ENCODE results near the gene SNF8. TPM values are rescaled to one million over a fixed set of nuclear protein-coding genes. Genes with fewer than 3 reads are reported as not detected.

The SNF8 gene
- total and polyA plus RNA-seq, 2 of the 4 experiments (the other 2 are of a cell fraction) = 171 to 181 TPM

GRCh38 chr17:48929812-48930165 lies 14.9 kb downstream of the SNF8 start:
- Histone ChIP-seq H3K9ac (ENCODE audit: low read depth, low read length) (no peak overlapping the region), H3K23ac (ENCODE audit: low read depth, low read length) (no peak overlapping the region), H4K8ac (ENCODE audit: low read depth in 2 of 2, low read length in 2 of 2) (no peak overlapping the region), H4K91ac (ENCODE audit: insufficient read depth, low read depth, low read length) (no peak overlapping the region), H2BK20ac (ENCODE audit: low read depth, low read length) (no peak overlapping the region), H3K9me1 (ENCODE audit: insufficient read depth, low read length) (peaks cover 13% of the 10 kb centered on the region), H2BK120ac (ENCODE audit: low read depth, low read length) (no peak overlapping the region), H3K4ac (ENCODE audit: low read depth, low read length) (no peak overlapping the region), H3K18ac (ENCODE audit: low read depth, low read length) (no peak overlapping the region), H3K36me3 (ENCODE audit: control insufficient read depth, insufficient read depth, low read length) (peaks cover 73% of the 10 kb centered on the region), H2BK15ac (ENCODE audit: low read depth, low read length) (no peak overlapping the region), H3K27me3 (ENCODE audit: control insufficient read depth, insufficient read depth, low read length) (no peaks in the 10 kb centered on the region), H2AK9ac (replicated peaks; ENCODE audit: low read depth, low read length, poor library complexity) (no peak overlapping the region), H4K5ac (ENCODE audit: low read depth, low read length) (no peak overlapping the region), H2AK5ac (ENCODE audit: low read depth, low read length) (no peak overlapping the region), H3K56ac (ENCODE audit: extremely low read depth, insufficient read depth, low read length) (no peak overlapping the region), H3K4me3 (ENCODE audit: insufficient read depth, low read depth, low read length) (no peak overlapping the region), H2BK5ac (ENCODE audit: low read depth, low read length, poor library complexity, severe bottlenecking) (no peak overlapping the region), H3K27ac (ENCODE audit: insufficient read depth, low read length) (no peak overlapping the region), H2AFZ (replicated peaks; ENCODE audit: low read length, poor library complexity) (no peak overlapping the region), H3K79me1 (ENCODE audit: low read depth in 1 of 2, low read length in 2 of 2) (peaks cover 21 to 54% of the 10 kb centered on the region in 2 experiments; a peak in 3 of 4 replicates), H3K14ac (replicated peaks; ENCODE audit: low read depth, low read length) (no peak overlapping the region), H3K9me3 (ENCODE audit: control insufficient read depth, insufficient read depth, low read length) (no peaks in the 10 kb centered on the region), H4K20me1 (ENCODE audit: insufficient read depth, low read length) (peaks cover 48% of the 10 kb centered on the region), H3K4me1 (ENCODE audit: control insufficient read depth, insufficient read depth, low read length) (no peaks in the 10 kb centered on the region; the same call in 1 of the 2 replicates), H3K4me2 (ENCODE audit: low read depth, low read length) (no peak overlapping the region)
- ChIA-PET POLR2A (ENCODE audit: unreplicated experiment) (no interaction called here), CTCF (interaction anchor here (0.7 kb wide), 1 partner anchor 74 kb away, joined by 3 read pairs; no protein-coding TSS in a partner anchor)
- TF ChIP-seq ELK1 (IDR thresholded peaks at IDR 0.05; ENCODE audit: borderline replicate concordance, low read depth, low read length) = no peak
- TF ChIP-seq CEBPB (IDR thresholded peaks at IDR 0.05; ENCODE audit: low read depth, low read length) = no peak
- TF ChIP-seq NFE2L2 (IDR thresholded peaks at IDR 0.05; ENCODE audit: low read depth, low read length) = no peak
- TF ChIP-seq RAD21 (IDR thresholded peaks at IDR 0.05; ENCODE audit: low read length) = no peak
- no peak for TF ChIP-seq CHD1 (IDR thresholded peaks at IDR 0.05; ENCODE audit: low read depth, low read length)
- TF ChIP-seq RCOR1 (IDR thresholded peaks at IDR 0.05; ENCODE audit: insufficient replicate concordance, low read length) = no peak
- TF ChIP-seq CTCF (conservative IDR thresholded peaks at IDR 0.05; ENCODE audit: low read depth, low read length) = no peak
- no peak for TF ChIP-seq MAZ (IDR thresholded peaks at IDR 0.05; ENCODE audit: borderline replicate concordance, low read depth, low read length)
- TF ChIP-seq BHLHE40 (IDR thresholded peaks at IDR 0.05; ENCODE audit: low read depth, low read length) = no peak
- no peak for TF ChIP-seq FOS (IDR thresholded peaks at IDR 0.05; ENCODE audit: low read depth, low read length)
- no peak for TF ChIP-seq POLR2A (IDR thresholded peaks at IDR 0.05; ENCODE audit: low read depth, low read length)
- no peak for TF ChIP-seq MAFK (IDR thresholded peaks at IDR 0.05; ENCODE audit: low read depth, low read length)
- no peak for TF ChIP-seq SMC3 (IDR thresholded peaks at IDR 0.05; ENCODE audit: low read depth, low read length)
- no peak for TF ChIP-seq RFX5 (IDR thresholded peaks at IDR 0.05; ENCODE audit: low read depth, low read length)
- TF ChIP-seq MXI1 (IDR thresholded peaks at IDR 0.05; ENCODE audit: borderline replicate concordance, low read depth, low read length) = no peak
- TF ChIP-seq USF2 (IDR thresholded peaks at IDR 0.05; ENCODE audit: low read depth, low read length) = no peak
- BruUV-seq (replicated peaks) = no TSS peak
- intact Hi-C loops (cut with micrococcal nuclease) = no loop called here
- no peak for ATAC-seq (ENCODE audit: low read depth)
- DNase-seq = no peak
- in situ Hi-C loops (cut with MboI; ENCODE audit: low sequenced_read_pairs) = no loop called here
- dilution Hi-C loops (cut with HindIII; ENCODE audit: low sequenced_read_pairs, unreplicated experiment) = no loop called here
- no CpG with 5 or more reads among the region's 1 CpG for WGBS, 2 experiments (ENCODE audit: extremely low coverage in 2 of 2, insufficient read length in 1 of 2)
